ENCODE data around the gene HOXB5.

DNA sequence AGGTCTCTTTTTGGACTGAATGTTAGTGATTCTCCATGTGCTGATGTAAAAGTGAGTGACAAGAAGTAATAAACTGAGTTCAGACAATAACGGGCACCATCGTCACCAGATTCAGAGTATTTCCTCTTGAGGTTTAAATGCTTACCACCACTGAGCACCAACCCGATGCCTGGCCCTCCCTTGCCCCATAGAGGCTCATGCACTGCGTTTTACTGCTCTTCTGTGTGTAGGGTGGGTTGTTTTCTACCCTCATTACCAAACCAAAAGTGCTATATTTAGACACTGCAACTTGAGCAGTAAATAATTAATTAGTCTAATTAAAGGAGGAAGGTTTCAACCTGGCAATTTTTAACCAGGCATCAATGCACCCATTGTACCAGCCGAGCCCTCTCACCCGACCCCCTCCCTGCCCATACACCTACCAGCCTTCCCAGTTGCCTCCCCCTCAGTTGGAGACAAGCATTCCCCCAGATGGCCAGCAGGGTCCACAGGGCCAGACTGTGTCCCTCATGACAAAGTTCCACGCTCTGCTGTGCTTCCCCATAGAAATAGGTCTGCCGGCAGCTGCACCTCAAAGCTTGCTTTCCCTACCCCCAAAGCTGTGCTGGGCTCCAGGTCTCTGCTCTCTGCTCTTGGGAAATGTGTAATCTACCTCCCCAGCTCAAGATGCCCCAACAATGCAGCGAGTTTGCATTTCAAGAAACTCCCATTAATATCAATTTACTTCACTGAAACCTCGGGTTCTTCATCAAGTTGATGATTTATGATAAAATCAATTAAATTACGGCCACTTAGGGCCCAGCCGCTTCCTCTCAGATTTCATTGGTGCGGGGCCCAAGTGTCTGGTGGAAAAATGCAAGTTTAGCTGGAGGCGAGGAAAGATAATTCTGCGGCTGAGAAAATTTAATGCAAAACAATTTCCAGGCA is 31.4 kb downstream of the HOXB5 start:
- TF ChIP-seq CSDC2 (CRISPR knock-in tag; IDR thresholded peaks at IDR 0.05) (no peak), ZNF8 (CRISPR knock-in tag; IDR thresholded peaks at IDR 0.05) (no peak)
- TF ChIP-seq, protein P1, sequence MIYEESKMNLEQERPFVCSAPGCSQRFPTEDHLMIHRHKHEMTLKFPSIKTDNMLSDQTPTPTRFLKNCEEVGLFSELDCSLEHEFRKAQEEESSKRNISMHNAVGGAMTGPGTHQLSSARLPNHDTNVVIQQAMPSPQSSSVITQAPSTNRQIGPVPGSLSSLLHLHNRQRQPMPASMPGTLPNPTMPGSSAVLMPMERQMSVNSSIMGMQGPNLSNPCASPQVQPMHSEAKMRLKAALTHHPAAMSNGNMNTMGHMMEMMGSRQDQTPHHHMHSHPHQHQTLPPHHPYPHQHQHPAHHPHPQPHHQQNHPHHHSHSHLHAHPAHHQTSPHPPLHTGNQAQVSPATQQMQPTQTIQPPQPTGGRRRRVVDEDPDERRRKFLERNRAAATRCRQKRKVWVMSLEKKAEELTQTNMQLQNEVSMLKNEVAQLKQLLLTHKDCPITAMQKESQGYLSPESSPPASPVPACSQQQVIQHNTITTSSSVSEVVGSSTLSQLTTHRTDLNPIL (CRISPR knock-in tag; IDR thresholded peaks at IDR 0.05; ENCODE audit: low read depth) = no peak
